Brain pericyte (primary cell): ENCODE data around the gene TRAP1.
A peak's percentile ranks its signal among the peaks of the same experiment; 100 is the strongest.

Experiments used
- DNase-seq: peaks from one replicate; pipeline ENCODE4 v3.0.0-alpha.2; 2012; ENCODE audit warnings: low read depth, low spot score

Gene TRAP1

GRCh38 chr16:3713587-3714242 is 3.6 kb downstream of the TRAP1 start:
- DNase-seq, result no peak

GRCh38 chr16:3712861-3713372 is 4.4 kb downstream of the TRAP1 start:
- DNase-seq, result no peak

GRCh38 chr16:3706253-3707012 is 10.9 kb downstream of the TRAP1 start:
- no peak for DNase-seq

GRCh38 chr16:3702082-3702481 is 15.2 kb downstream of the TRAP1 start:
- DNase-seq, result no peak

GRCh38 chr16:3701531-3701930 is 15.8 kb downstream of the TRAP1 start:
- no peak for DNase-seq

GRCh38 chr16:3698941-3699340 is 18.4 kb downstream of the TRAP1 start:
- DNase-seq, result no peak

GRCh38 chr16:3696425-3697218 is 20.7 kb downstream of the TRAP1 start:
- no peak for DNase-seq

GRCh38 chr16:3695610-3696369 is 21.5 kb downstream of the TRAP1 start:
- DNase-seq, result no peak

- no peak for DNase-seq
Observed at GRCh38 chr16:3694051-3694450, 23.3 kb downstream of the TRAP1 start.

- DNase-seq, result no peak
Observed at GRCh38 chr16:3691761-3692160, 25.6 kb downstream of the TRAP1 start.

- DNase-seq, result no peak
Observed at GRCh38 chr16:3690980-3691720, 26.2 kb downstream of the TRAP1 start.

GRCh38 chr16:3690470-3690928 is 26.8 kb downstream of the TRAP1 start:
- DNase-seq, result peak; percentile 91

GRCh38 chr16:3689731-3690130 is 27.6 kb downstream of the TRAP1 start:
- DNase-seq, result no peak

- no peak for DNase-seq
Observed at GRCh38 chr16:3687792-3688191, 29.5 kb downstream of the TRAP1 start.

GRCh38 chr16:3687021-3687420 is 30.3 kb downstream of the TRAP1 start:
- no peak for DNase-seq

GRCh38 chr16:3681206-3681605 is 36.1 kb downstream of the TRAP1 start:
- DNase-seq, result no peak

GRCh38 chr16:3677994-3678393 is 39.3 kb downstream of the TRAP1 start:
- DNase-seq, result no peak

- DNase-seq, result no peak
Observed at GRCh38 chr16:3675601-3676130, 41.7 kb downstream of the TRAP1 start.

GRCh38 chr16:3674513-3675295 is 42.6 kb downstream of the TRAP1 start:
- DNase-seq, result no peak
